A673 (cell line): ENCODE data around the gene FOXO1. TPM values are rescaled to one million over a fixed set of nuclear protein-coding genes. Genes with fewer than 3 reads are reported as not detected.

Experiments used
- BruUV-seq: library from RNA; stranded (reverse); fragments of 400-500 nt; replicated peaks from 2 replicates; lab custom pipeline; 2021; lab: Mats Ljungman, UMichigan
- CTCF ChIA-PET: fragments of 300-600 bp; sonication (Branson Sonifier 250); formaldehyde crosslinking; loops from one replicate; lab custom pipeline; 2022; ENCODE audit warnings: antibody characterized with exemption; lab: Charles Lee
- POLR2A ChIA-PET: fragments of 300-600 bp; sonication (Branson Sonifier 250); formaldehyde crosslinking; loops from one replicate; lab custom pipeline; 2022; ENCODE audit warnings: antibody characterized with exemption; ENCODE audit not compliant: low non-redundant PET; lab: Charles Lee
- DNase-seq: peaks from one replicate; pipeline ENCODE4 v3.0.0-alpha.2; 2015; ENCODE audit warnings: low spot score
- H3K27ac ChIP-seq: fragments of 200-600 bp; sonication (generic); 2 replicates; pipeline ENCODE4 v1.5.1; 2016; ENCODE audit warnings: mixed run types, low read depth, mild to moderate bottlenecking, mixed read lengths, antibody characterized with exemption, low read length; ENCODE audit not compliant: poor library complexity, severe bottlenecking
- H3K27me3 ChIP-seq: fragments of 200-600 bp; sonication (generic); replicated peaks from 2 replicates; pipeline ENCODE4 v1.6.1; 2017; ENCODE audit warnings: mixed run types, low read depth, mild to moderate bottlenecking, mixed read lengths, antibody characterized with exemption, low read length; ENCODE audit not compliant: insufficient read depth, poor library complexity
- H3K36me3 ChIP-seq: fragments of 200-600 bp; sonication (generic); 2 replicates; pipeline ENCODE4 v1.6.1; 2016; ENCODE audit warnings: mixed run types, mild to moderate bottlenecking, mixed read lengths, antibody characterized with exemption, low read length; ENCODE audit not compliant: insufficient read depth, poor library complexity, severe bottlenecking
- H3K4me1 ChIP-seq: fragments of 200-600 bp; sonication (generic); 2 replicates; pipeline ENCODE4 v1.6.1; 2017; ENCODE audit warnings: mixed run types, mild to moderate bottlenecking, mixed read lengths, antibody characterized with exemption, low read length; ENCODE audit not compliant: insufficient read depth, poor library complexity, severe bottlenecking
- H3K4me3 ChIP-seq: fragments of 200-600 bp; sonication (generic); 2 replicates; pipeline ENCODE4 v1.5.1; 2016; ENCODE audit warnings: low read depth, mixed run types, mild to moderate bottlenecking, mixed read lengths, low read length; ENCODE audit not compliant: poor library complexity, severe bottlenecking
- H3K9me3 ChIP-seq: fragments of 200-600 bp; sonication (generic); 2 replicates; pipeline ENCODE4 v1.6.1; 2016; ENCODE audit warnings: mixed run types, low read depth, mild to moderate bottlenecking, mixed read lengths, antibody characterized with exemption, low read length; ENCODE audit not compliant: poor library complexity, severe bottlenecking
- CTCF ChIP-seq: fragments of 300-800, 200-600 bp; sonication (generic); conservative IDR thresholded peaks from 2 replicates; pipeline ENCODE4 v1.5.1; 2017; ENCODE audit warnings: low read depth, mild to moderate bottlenecking, antibody characterized with exemption, low read length, moderate library complexity, mixed read lengths
- EZH2 ChIP-seq: fragments of 200-600 bp; sonication (generic); IDR thresholded peaks from 2 replicates; pipeline ENCODE4 v1.6.1; 2017; ENCODE audit warnings: borderline replicate concordance, low read depth, mild to moderate bottlenecking, mixed read lengths, antibody characterized with exemption, low read length; ENCODE audit not compliant: poor library complexity, severe bottlenecking
- intact Hi-C: fragments of 100-400 bp; cut with micrococcal nuclease; formaldehyde crosslinking; loops from one replicate; pipeline ENCODE4 v1.10.0; 2022; ENCODE audit not compliant: unreplicated experiment
- total RNA-seq: library from RNA; stranded (reverse); gene quantifications from 2 replicates; pipeline ENCODE4 v1.2.3, GENCODE V29; 2021

Gene FOXO1
- total RNA-seq, 1 experiment from 2014 or later, result 2.9 TPM

GRCh38 chr13:40622246-40622645 lies 44.2 kb downstream of the FOXO1 start:
- ChIA-PET POLR2A (no interaction called here), CTCF (no interaction called here)
- H3K4me1 ChIP-seq, result no peaks in the 10 kb centered on the region
- H3K27ac ChIP-seq, result no peak overlapping the region
- intact Hi-C loops, result no loop called here
- no peak for DNase-seq
- no peaks in the 10 kb centered on the region for H3K9me3 ChIP-seq
- TF ChIP-seq CTCF, result no peak
- no TSS peak for BruUV-seq
- no peak overlapping the region for H3K4me3 ChIP-seq
- no peaks in the 10 kb centered on the region for H3K36me3 ChIP-seq
- H3K27me3 ChIP-seq, result no peaks in the 10 kb centered on the region

- POLR2A ChIA-PET, result no interaction called here
- intact Hi-C loops, result no loop called here
- no peak overlapping the region for H3K27ac ChIP-seq
- BruUV-seq, result no TSS peak
- no peak for DNase-seq
- no peaks in the 10 kb centered on the region for H3K9me3 ChIP-seq
- H3K4me3 ChIP-seq, result no peak overlapping the region
- TF ChIP-seq CTCF (no peak), EZH2 (no peak)
- H3K4me1 ChIP-seq, result no peaks in the 10 kb centered on the region
- H3K27me3 ChIP-seq, result no peaks in the 10 kb centered on the region
- CTCF ChIA-PET, result no interaction called here
- no peaks in the 10 kb centered on the region for H3K36me3 ChIP-seq
These were observed 47.0 kb downstream of the FOXO1 start for GRCh38 chr13:40619479-40619814.

GRCh38 chr13:40618581-40619478 lies 47.6 kb downstream of the FOXO1 start:
- TF ChIP-seq EZH2 (no peak), CTCF (no peak)
- BruUV-seq, result no TSS peak
- Histone ChIP-seq H3K27ac (no peak overlapping the region), H3K4me3 (no peak overlapping the region), H3K27me3 (no peaks in the 10 kb centered on the region), H3K4me1 (no peaks in the 10 kb centered on the region), H3K9me3 (no peaks in the 10 kb centered on the region), H3K36me3 (no peaks in the 10 kb centered on the region)
- ChIA-PET POLR2A (no interaction called here), CTCF (no interaction called here)
- intact Hi-C loops, result no loop called here
- DNase-seq, result no peak
